A549 (cell line): Measurements from ENCODE around the gene DEFB110.

Source experiments
- EHMT2 ChIP-seq: fragments of 200-600 bp; sonication (generic); IDR thresholded peaks from 2 replicates; pipeline ENCODE4 v1.6.1; 2016; ENCODE audit warnings: antibody characterized with exemption, low read depth, mild to moderate bottlenecking, moderate library complexity
- JUN ChIP-seq, 2 experiments: fragments of >200 bp; sonication (Bioruptor Twin); formaldehyde crosslinking; IDR thresholded peaks; 2 replicates in 1 of 2; 3 replicates in 1 of 2; pipeline ENCODE4 v1.6.1; 2016 to 2017
- MAFK ChIP-seq: fragments of 450-650 bp; IDR thresholded peaks from 2 replicates; pipeline ENCODE4 v1.6.1; 2014; ENCODE audit not compliant: partially characterized antibody
- MYC ChIP-seq: IDR thresholded peaks from 2 replicates; pipeline ENCODE4 v1.6.1; 2012; ENCODE audit warnings: mild to moderate bottlenecking, inconsistent platforms, low read length, improper control_type of control experiment, borderline replicate concordance
- POLR2A ChIP-seq: IDR thresholded peaks from 2 replicates; pipeline ENCODE4 v1.6.1; 2012; ENCODE audit warnings: mild to moderate bottlenecking, low read length
- RAD21 ChIP-seq, 2 experiments: fragments of >200 bp in 1 of 2; sonication (Bioruptor Twin) in 1 of 2; formaldehyde crosslinking in 1 of 2; IDR thresholded peaks in 1 of 2; conservative IDR thresholded peaks in 1 of 2; 2 replicates in 1 of 2; 3 replicates in 1 of 2; pipeline ENCODE4 v1.6.1; 2012 to 2018; ENCODE audit warnings: inconsistent platforms in 1 of 2
- TF ChIP-seq, protein P1 (sequence below): fragments of >200 bp; sonication (Bioruptor Twin); formaldehyde crosslinking; IDR thresholded peaks from 3 replicates; pipeline ENCODE4 v1.5.1; 2016
- TF ChIP-seq, protein P2 (sequence below): fragments of 200-600 bp; sonication (generic); IDR thresholded peaks from 2 replicates; pipeline ENCODE4 v1.6.1; 2016; ENCODE audit warnings: antibody characterized with exemption, mild to moderate bottlenecking, moderate library complexity

DNA sequence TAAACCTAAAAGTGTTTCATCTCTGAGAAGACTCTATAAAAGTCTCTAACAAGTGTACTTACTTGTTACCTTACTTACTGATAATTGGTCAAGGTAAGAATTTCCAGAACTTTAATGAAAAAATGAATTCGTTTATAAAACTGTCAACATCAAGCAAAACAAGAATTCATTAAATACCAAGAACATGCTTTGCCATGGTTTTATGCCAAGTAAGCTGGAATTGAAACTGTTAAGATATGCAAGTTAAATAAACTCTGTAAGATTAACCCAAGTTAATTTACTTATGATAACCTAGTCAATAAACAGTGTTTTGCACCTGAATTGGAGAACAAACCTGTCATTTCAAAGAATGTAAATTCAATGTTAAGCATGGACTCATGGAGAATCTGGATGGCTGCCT, 35.2 kb downstream of the DEFB110 start:
- no peak for TF ChIP-seq RAD21 (conservative IDR thresholded peaks at IDR 0.05 in 1 of 2, IDR thresholded peaks at IDR 0.05 in 1 of 2)
- no peak for TF ChIP-seq MAFK
- TF ChIP-seq, protein P1, sequence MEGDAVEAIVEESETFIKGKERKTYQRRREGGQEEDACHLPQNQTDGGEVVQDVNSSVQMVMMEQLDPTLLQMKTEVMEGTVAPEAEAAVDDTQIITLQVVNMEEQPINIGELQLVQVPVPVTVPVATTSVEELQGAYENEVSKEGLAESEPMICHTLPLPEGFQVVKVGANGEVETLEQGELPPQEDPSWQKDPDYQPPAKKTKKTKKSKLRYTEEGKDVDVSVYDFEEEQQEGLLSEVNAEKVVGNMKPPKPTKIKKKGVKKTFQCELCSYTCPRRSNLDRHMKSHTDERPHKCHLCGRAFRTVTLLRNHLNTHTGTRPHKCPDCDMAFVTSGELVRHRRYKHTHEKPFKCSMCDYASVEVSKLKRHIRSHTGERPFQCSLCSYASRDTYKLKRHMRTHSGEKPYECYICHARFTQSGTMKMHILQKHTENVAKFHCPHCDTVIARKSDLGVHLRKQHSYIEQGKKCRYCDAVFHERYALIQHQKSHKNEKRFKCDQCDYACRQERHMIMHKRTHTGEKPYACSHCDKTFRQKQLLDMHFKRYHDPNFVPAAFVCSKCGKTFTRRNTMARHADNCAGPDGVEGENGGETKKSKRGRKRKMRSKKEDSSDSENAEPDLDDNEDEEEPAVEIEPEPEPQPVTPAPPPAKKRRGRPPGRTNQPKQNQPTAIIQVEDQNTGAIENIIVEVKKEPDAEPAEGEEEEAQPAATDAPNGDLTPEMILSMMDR = no peak
- no peak for TF ChIP-seq POLR2A
- no peak for TF ChIP-seq MYC
- TF ChIP-seq, protein P2, sequence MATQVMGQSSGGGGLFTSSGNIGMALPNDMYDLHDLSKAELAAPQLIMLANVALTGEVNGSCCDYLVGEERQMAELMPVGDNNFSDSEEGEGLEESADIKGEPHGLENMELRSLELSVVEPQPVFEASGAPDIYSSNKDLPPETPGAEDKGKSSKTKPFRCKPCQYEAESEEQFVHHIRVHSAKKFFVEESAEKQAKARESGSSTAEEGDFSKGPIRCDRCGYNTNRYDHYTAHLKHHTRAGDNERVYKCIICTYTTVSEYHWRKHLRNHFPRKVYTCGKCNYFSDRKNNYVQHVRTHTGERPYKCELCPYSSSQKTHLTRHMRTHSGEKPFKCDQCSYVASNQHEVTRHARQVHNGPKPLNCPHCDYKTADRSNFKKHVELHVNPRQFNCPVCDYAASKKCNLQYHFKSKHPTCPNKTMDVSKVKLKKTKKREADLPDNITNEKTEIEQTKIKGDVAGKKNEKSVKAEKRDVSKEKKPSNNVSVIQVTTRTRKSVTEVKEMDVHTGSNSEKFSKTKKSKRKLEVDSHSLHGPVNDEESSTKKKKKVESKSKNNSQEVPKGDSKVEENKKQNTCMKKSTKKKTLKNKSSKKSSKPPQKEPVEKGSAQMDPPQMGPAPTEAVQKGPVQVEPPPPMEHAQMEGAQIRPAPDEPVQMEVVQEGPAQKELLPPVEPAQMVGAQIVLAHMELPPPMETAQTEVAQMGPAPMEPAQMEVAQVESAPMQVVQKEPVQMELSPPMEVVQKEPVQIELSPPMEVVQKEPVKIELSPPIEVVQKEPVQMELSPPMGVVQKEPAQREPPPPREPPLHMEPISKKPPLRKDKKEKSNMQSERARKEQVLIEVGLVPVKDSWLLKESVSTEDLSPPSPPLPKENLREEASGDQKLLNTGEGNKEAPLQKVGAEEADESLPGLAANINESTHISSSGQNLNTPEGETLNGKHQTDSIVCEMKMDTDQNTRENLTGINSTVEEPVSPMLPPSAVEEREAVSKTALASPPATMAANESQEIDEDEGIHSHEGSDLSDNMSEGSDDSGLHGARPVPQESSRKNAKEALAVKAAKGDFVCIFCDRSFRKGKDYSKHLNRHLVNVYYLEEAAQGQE = no peak
- no peak for TF ChIP-seq JUN (IDR thresholded peaks at IDR 0.05)
- no peak for TF ChIP-seq EHMT2
